ENCODE measurements around the gene GNAT1.
"Not testable (repeated sequence)": the region's sequence is repeated elsewhere in the genome, so short reads cannot be mapped to it uniquely, and the experiment has no call there.

GNAT1 gene

DNA sequence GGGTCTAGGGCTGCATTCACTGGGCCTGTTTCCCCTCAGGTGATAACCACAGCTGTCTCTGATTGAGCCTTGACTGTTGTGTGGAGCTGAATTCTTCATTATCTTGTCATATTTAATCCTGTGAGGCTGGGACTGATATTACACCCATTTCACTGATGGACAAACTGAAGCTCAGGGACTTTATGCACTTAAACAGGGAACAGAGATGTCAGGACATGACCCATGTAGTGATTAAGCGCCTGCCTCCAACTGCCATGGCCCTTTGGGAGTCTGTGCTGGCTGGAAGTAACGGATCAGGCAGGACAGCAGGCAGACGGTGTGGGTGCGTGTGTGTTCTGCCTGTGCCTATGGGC lies 52.1 kb downstream of the GNAT1 start:
- DNase-seq, result no peak

DNA sequence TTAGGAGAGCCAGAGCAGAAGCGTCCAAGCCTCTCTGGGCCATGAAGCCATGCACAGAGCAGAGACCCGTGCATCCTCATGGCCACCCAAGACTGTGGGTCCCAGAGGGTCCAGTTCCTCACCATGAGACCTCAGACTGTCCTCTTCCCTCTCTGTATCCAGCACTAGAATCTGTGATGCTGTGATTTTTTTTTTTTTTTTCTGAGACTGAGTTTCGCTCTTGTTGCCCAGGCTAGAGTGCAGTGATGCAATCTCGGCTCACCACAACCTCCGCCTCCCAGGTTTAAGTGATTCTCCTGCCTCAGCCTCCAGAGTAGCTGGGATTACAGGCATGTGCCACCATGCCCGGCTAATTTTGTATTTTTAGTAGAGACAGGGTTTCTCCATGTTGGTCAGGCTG lies 53.4 kb downstream of the GNAT1 start:
- not testable (repeated sequence) for DNase-seq

DNA sequence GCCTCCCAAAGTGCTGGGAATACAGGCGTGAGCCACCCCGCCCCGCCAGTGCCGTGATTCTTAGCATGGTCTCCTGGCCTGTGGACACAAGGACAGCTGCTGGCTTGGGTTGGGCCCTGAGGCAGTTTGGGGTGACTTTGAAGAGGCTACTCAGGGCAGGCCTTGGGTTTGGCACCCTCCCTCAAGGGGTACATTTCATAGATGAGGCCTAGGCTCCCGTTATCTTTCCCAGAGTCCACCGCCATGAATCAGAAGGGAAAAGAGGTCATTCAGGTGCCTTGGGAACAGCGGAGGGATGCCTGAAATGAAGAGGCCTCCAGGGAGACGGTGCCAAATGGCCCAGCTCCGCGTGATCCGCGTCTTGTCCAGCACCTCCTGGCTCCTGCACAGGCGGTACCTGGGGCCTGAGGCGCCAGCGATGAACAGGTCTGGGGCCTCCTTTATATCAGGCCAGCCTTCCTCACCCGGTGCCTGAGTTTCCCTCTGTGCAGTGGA lies 53.9 kb downstream of the GNAT1 start:
- DNase-seq, result no peak

DNA sequence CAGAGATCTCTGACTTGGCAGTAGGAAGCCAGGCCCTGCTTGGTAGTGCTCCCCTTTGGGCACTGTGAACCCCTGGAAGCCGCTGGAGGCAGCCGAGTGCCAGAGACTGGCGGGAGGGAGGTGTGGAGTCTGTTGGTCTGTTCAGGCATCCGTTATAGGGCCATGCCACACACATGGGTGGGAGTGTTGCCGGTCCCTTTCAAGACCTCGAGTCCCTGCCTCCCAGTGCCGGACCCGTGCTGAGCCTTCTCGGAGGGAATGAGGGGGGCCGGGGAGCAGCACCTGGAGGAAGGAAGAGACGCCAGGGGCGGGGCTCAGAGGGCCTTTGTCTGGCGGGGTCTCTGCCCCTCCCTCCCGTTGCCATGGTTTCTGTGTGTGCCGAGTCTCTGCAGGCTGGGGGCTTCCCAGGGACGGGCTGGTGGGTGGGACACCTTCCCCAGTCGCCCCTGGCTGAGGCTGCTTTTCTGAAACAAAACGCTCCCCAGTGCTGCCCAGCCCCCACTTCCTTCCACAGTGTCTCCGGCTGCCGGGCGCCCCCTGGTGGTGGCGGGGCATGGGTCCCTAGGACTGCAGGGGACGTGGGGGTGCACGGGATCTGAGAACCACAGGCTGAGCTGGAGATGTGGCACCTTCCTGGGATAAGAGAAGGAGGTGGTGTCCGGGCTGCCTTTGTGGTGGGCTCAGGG lies 54.6 kb downstream of the GNAT1 start:
- peak; percentile 80 for DNase-seq

GRCh38 chr3:50246517-50246954 lies 55.1 kb downstream of the GNAT1 start:
- DNase-seq, result peak; percentile 83

All from amniotic stem cell (primary cell).